DND-41 (cell line): ENCODE data around the gene FEM1B.

Experiments used
- EZH2 ChIP-seq: IDR thresholded peaks from 3 replicates; pipeline ENCODE4 v1.6.1; 2012; ENCODE audit warnings: borderline replicate concordance, low read depth, mild to moderate bottlenecking, moderate library complexity, low read length, inconsistent platforms; ENCODE audit not compliant: severe bottlenecking
- TF ChIP-seq, protein P1 (sequence below): IDR thresholded peaks from 2 replicates; pipeline ENCODE4 v1.5.1; 2012; ENCODE audit warnings: borderline replicate concordance, low read length, moderate library complexity, mild to moderate bottlenecking; ENCODE audit not compliant: poor library complexity, severe bottlenecking; ENCODE audit errors: extremely low read depth

DNA sequence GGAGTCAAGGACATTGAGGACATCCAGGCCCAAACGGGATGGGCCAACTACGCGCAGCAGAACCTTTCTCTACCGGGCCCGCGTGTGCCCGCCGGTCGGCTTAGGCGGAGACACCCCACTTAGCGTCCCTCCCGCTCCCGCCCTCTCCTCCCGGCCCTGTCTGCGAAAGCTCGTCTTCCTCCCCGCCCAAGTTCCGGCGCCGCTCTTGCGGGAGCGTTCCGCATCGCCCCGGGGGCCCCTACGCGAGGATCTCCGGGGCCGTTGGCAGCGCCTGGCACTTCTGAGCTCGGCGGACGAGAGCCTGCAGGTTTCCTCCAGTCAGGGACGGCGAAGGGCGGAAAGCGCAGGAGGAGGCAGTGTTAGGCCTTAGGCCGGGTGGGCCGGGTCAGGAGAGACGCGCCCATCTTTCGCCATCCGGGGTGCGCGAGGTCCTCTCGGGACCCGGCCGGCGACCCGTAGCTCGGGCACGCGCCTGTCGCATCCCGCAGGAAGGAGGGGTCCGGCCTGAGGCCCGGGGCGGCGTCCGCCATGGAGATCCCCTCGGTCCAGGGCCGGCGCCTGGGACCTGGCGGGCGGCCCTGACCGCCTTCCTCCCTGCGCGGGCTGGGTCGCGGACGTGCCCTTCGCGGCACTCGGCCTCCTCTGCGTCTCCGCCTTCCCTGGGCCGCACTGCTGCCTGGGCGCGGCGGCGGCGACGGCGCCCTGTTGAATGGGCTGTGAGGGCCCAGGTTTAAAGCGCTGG lies at the start of gene FEM1B:
- TF ChIP-seq, protein P1, sequence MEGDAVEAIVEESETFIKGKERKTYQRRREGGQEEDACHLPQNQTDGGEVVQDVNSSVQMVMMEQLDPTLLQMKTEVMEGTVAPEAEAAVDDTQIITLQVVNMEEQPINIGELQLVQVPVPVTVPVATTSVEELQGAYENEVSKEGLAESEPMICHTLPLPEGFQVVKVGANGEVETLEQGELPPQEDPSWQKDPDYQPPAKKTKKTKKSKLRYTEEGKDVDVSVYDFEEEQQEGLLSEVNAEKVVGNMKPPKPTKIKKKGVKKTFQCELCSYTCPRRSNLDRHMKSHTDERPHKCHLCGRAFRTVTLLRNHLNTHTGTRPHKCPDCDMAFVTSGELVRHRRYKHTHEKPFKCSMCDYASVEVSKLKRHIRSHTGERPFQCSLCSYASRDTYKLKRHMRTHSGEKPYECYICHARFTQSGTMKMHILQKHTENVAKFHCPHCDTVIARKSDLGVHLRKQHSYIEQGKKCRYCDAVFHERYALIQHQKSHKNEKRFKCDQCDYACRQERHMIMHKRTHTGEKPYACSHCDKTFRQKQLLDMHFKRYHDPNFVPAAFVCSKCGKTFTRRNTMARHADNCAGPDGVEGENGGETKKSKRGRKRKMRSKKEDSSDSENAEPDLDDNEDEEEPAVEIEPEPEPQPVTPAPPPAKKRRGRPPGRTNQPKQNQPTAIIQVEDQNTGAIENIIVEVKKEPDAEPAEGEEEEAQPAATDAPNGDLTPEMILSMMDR, result no peak
- no peak for TF ChIP-seq EZH2
